DLD1 (cell line): Measurements from ENCODE around the gene HOXA10.

Experiments used
- in situ Hi-C: cut with HindIII; loops from 2 replicates; pipeline ENCODE4 v1.10.0; 2017; ENCODE audit warnings: low sequenced_read_pairs

Gene HOXA10

GRCh38 chr7:27173956-27174873 is at the start of gene HOXA10:
HOXA10 (minus strand) TSS chr7:27174320; CDS start chr7:27174306, 14 bp downstream.
- in situ Hi-C loops, result no loop called here

DNA sequence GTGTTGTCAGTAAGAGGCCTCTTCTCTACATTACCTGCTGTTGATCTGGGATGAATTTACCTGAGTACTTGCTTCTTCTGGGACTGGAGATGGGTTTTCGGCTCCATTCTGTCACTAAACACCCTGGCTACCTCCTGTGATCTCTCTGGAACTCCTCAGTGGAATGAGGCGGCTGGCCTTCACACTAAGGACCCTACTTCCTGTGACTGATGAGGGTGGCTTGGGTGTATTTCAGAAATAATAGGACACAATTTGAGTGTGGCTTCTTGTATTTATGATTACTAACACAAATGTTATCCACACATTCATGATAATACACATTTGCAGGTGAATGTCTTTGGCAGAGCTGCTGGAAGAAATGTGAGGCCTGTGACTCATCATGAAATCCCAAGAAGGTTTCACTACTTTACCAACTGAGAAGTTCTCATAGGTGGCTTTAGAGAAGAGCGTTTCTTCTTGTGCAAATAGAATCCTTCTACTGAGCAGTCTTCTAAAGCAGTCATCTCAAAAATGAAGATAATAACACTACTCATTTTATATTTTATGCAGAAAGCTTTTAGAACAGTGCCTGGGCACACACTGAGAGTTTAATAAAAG is 47.2 kb upstream of the HOXA10 start:
- in situ Hi-C loops, result loop anchor here (25.0 kb wide), 3 partner anchors 316 to 791 kb away; no protein-coding TSS in a partner anchor

- in situ Hi-C loops, result loop anchor here (25.0 kb wide), 3 partner anchors 317 to 792 kb away; no protein-coding TSS in a partner anchor
Measured at GRCh38 chr7:27220440-27220955, 46.4 kb upstream of the HOXA10 start.

GRCh38 chr7:27219821-27220220 is 45.7 kb upstream of the HOXA10 start:
- in situ Hi-C loops, result loop anchor here (25.0 kb wide), 3 partner anchors 317 to 792 kb away; no protein-coding TSS in a partner anchor

- in situ Hi-C loops, result loop anchor here (25.0 kb wide), 3 partner anchors 319 to 794 kb away; no protein-coding TSS in a partner anchor
Measured at GRCh38 chr7:27217951-27218350, 43.8 kb upstream of the HOXA10 start.

GRCh38 chr7:27215356-27215755 is 41.2 kb upstream of the HOXA10 start:
- in situ Hi-C loops, result loop anchor here (25.0 kb wide), 3 partner anchors 322 to 797 kb away; no protein-coding TSS in a partner anchor

DNA sequence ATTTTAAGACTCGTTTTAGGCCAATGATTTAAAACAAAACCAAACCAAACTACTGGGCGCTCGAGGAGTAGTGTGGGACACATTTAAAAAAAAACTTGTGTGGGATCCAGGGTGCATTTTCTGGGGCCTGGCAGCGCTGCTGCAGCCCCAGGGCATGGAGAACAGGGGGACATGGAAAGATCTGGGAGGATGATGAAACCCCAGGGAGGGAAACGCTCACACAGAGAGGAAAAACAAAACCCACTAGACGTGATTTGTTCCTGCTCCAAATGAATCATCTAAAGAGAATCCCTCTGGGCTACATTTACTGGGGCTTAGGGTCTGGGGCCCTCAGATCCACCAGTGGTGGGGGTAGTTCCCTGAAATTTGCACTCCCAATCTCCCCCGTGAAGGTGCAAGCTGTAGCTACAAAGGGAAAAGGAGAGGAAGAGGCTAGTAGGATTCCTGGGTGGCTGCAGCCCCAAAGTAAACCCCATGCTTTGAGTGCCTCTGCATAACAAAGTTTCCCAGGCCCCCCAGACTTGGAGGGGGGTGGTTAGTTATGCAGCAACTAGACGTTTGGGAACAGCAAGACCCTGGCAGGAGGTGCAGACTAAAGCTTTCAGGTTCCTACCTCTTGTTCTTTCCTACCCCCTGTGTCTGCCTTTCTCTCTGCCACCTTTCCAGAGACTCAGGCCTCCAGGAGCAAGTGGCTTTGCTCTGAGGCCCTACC is 40.3 kb upstream of the HOXA10 start:
- in situ Hi-C loops, result loop anchor here (25.0 kb wide), 3 partner anchors 323 to 798 kb away; no protein-coding TSS in a partner anchor

DNA sequence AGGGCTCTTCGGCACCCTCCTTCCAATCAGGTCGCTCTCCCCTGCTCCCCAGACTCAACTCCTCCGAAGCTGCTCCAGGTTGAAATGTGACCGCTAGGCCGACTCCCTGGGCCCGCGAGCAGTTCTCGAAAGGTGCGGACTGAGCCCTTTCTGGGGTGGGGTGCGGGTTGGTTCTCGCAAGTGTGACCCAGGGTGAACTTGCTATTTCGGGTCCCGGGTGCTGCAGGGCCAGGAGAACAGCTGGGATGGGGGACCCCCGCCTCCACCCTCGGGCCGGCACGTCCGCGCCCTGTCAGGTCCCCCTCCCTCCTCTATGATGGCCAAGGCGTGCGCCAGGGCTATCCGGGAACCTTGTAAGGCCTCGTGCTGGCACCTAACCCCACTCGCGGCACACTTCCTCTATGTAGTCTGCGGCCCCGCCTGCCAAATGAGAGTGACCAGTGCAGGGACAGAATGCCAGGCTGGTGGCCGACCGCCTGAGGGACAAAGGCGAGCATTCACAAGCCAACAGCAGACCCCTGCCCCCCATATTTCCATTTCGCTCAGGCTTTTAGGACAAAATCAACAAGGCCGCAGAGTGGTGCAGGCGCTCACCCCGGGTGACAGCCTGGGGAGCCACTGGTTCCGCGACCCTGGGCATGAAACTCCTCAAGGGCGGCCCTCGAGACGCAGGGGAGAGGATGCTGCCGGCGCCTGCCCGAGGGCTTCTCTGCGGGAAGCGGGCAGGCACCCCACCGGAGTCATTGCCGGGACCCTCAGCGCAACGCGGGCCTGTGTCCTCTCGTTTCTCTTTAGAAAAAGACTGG is 39.5 kb upstream of the HOXA10 start:
- in situ Hi-C loops, result loop anchor here (25.0 kb wide), 3 partner anchors 324 to 799 kb away; no protein-coding TSS in a partner anchor

DNA sequence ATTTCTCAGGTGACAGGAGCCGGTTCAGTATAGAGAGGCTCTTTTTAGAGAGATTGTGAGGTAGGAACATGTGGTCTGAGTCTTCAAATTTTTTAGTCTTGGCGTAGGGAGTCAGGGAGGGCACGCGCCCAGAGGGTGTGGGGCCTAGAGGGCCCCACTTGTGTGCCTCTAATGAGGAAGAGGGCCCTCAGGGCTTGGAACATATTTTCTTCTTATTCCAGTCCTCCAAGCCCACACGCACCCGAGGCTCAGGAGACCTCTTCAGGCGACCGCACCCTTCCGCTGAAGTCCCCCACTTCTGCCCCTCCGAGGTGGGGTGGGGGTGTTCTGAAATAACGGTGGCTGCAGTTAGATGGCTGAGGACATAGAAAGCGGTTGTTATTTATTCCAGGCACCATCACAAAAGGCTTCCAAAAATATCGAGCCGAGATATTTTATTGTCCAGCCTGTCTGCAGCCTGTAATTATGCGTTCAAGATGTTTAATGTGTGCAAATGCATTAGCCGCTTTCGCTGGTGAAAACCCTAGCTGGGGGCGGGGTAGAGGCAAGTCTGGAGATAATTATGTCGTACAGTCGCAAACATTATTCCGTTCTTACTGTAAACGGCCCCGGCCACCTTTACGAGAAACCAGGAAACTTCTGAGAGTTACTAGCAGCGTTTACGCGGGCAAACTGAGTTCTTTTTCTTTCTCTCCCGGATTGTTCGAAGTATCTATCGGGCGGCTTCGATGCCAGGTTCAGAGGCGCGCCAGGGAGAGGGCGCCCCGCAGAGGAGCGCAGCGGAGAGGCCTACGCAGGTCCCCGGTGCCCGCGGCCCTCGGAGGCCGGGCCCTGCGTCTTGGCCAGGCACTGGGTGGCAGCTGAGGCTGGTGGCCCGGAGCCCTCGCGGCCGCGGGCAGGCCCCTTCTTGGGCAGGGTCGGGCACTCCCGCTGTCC is 38.6 kb upstream of the HOXA10 start:
- in situ Hi-C loops, result loop anchor here (25.0 kb wide), 3 partner anchors 325 to 800 kb away; no protein-coding TSS in a partner anchor

GRCh38 chr7:27211764-27212204 is 37.7 kb upstream of the HOXA10 start:
- in situ Hi-C loops, result loop anchor here (25.0 kb wide), 3 partner anchors 326 to 801 kb away; no protein-coding TSS in a partner anchor

- in situ Hi-C loops, result loop anchor here (25.0 kb wide), 3 partner anchors 326 to 801 kb away; no protein-coding TSS in a partner anchor
Measured at GRCh38 chr7:27211084-27211446, 36.9 kb upstream of the HOXA10 start.

GRCh38 chr7:27210441-27211083 is 36.4 kb upstream of the HOXA10 start:
- in situ Hi-C loops, result loop anchor here (25.0 kb wide), 3 partner anchors 327 to 802 kb away; no protein-coding TSS in a partner anchor

GRCh38 chr7:27209933-27210440 is 35.9 kb upstream of the HOXA10 start:
- in situ Hi-C loops, result loop anchor here (25.0 kb wide), 3 partner anchors 327 to 802 kb away; no protein-coding TSS in a partner anchor

GRCh38 chr7:27208998-27209397 is 34.9 kb upstream of the HOXA10 start:
- in situ Hi-C loops, result loop anchor here (25.0 kb wide), 3 partner anchors 328 to 803 kb away; no protein-coding TSS in a partner anchor

DNA sequence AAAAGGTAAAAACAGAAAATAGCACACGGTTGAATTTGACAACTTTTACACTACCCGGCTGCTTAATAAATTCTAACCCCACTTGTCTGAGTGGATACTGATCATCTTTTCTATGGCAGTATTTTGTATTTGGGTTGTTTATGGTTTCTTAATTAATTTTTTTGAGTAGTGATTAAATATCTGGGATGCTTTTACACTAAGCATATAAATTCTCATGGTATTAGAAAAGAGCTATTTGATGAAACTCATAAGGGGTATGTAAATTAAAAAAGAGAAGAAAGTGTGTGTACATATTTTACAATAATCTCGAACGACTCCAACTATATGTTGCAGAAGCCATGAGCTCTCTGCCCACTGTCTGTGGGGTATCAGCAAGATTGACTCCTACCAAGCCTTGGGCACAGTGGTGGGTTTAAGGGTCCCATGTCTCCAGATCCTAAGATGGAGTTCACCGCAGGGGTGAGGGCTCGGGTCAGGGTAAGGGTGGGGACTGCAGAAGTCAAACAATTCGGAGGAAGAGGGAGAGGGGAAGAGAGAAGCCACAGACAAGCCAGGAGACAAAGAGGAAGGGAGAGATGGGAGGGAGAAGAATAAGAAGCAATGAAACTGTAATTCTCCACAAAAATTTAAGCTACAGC is 33.3 kb upstream of the HOXA10 start:
- in situ Hi-C loops, result loop anchor here (25.0 kb wide), 3 partner anchors 330 to 805 kb away; no protein-coding TSS in a partner anchor

GRCh38 chr7:27205325-27206280 is 31.5 kb upstream of the HOXA10 start:
- in situ Hi-C loops, result loop anchor here (25.0 kb wide), 3 partner anchors 332 to 807 kb away; no protein-coding TSS in a partner anchor
